ENCODE measurements around the gene CRACDL. TPM values are rescaled to one million over a fixed set of nuclear protein-coding genes. Genes with fewer than 3 reads are reported as not detected.

CRACDL gene
- total and polyA plus RNA-seq, 2 of the 13 experiments (the other 11 are each of a cell fraction or from before 2014, with no cell fraction given), result 0.15 to 0.26 TPM

DNA sequence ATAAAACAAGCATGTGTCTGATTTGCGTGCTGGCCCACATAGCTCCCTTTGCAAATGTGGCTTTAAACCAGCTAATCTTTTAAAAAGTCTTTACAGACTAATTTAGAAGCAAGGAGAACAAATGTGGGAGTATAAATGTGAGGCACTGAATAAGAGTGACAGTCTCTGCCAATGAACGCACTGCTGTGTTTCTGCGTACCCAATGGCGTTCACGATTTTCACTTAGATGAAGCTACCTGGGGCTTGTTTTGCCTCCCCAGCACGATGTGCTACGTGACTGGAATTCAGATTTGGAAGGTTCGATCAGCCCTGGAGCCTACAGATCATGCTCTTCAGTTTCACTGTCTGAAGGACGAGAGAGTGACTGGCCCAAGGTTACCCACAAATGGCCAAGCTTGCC lies 10.8 kb upstream of the CRACDL start:
- ChIA-PET CTCF (ENCODE audit: low intra/inter-chr PET ratio, low total read pairs) (no interaction called here), POLR2A (no interaction called here)
- DNase-seq (ENCODE audit: low spot score), result no peak
- Histone ChIP-seq H3K9ac (ENCODE audit: insufficient read depth, low read depth, low read length) (no peak overlapping the region), H3K4me3 (replicated peaks in 1 of 3; ENCODE audit: insufficient read depth in 1 of 3, low read depth in 2 of 3, low read length in 3 of 3) (no peak overlapping the region), H3K4me1 (ENCODE audit: insufficient read depth, low read length) (0 out of 2 replicates have a peak, but pooled peaks cover 4% of the 10 kb centered on the region), H3K4me2 (ENCODE audit: low read depth, low read length) (no peak overlapping the region), H3K9me3 (ENCODE audit: low read length) (no peaks in the 10 kb centered on the region), H3K36me3 (replicated peaks in 1 of 2; ENCODE audit: control insufficient read depth in 1 of 2, insufficient read depth in 2 of 2, low read length in 2 of 2) (no peaks in the 10 kb centered on the region), H3K79me2 (ENCODE audit: insufficient read depth, low read length) (no peaks in the 10 kb centered on the region), H4K20me1 (ENCODE audit: insufficient read depth, low read length) (no peaks in the 10 kb centered on the region), H2AFZ (ENCODE audit: low read length) (no peak overlapping the region), H3K27ac (ENCODE audit: extremely low read length, insufficient read depth, low read length) (no peak overlapping the region), H3K27me3 (ENCODE audit: control insufficient read depth in 1 of 2, insufficient read depth in 2 of 2, low read length in 2 of 2) (peaks cover 4 to 24% of the 10 kb centered on the region in 2 experiments; a peak in 3 of 5 replicates)
- 46% methylated on average over 9 of the region's 9 CpGs for WGBS (ENCODE audit: low lambda C conversion rate)
- BruUV-seq (replicated peaks), result no TSS peak
- in situ Hi-C loops (cut with HindIII; ENCODE audit: extremely low pct_ligation_motif_present, low pct_unique_long_range_greater_than_20kb), result no loop called here
- FAIRE-seq, result no peak
- intact Hi-C loops (cut with micrococcal nuclease; ENCODE audit: unreplicated experiment), result loop anchor here (5.0 to 10.0 kb wide), 2 partner anchors 118 to 1350 kb away; no protein-coding TSS in a partner anchor
- no peak for ATAC-seq
- TF ChIP-seq RBM39 (IDR thresholded peaks at IDR 0.05; ENCODE audit: low read depth, low read length, poor library complexity, severe bottlenecking) (no peak), ZNF7 (CRISPR knock-in tag; IDR thresholded peaks at IDR 0.05) (no peak), RAD51 (IDR thresholded peaks at IDR 0.05; ENCODE audit: borderline replicate concordance) (no peak), ATF1 (CRISPR knock-in tag; IDR thresholded peaks at IDR 0.05) (no peak), IRF2 (CRISPR knock-in tag; IDR thresholded peaks at IDR 0.05) (no peak), PCBP1 (IDR thresholded peaks at IDR 0.05; ENCODE audit: borderline replicate concordance, low read depth, low read length) (no peak), ZNF891 (CRISPR knock-in tag; IDR thresholded peaks at IDR 0.05) (no peak), ZFAT (CRISPR knock-in tag; conservative IDR thresholded peaks at IDR 0.05) (no peak)
- TF ChIP-seq, protein P1, sequence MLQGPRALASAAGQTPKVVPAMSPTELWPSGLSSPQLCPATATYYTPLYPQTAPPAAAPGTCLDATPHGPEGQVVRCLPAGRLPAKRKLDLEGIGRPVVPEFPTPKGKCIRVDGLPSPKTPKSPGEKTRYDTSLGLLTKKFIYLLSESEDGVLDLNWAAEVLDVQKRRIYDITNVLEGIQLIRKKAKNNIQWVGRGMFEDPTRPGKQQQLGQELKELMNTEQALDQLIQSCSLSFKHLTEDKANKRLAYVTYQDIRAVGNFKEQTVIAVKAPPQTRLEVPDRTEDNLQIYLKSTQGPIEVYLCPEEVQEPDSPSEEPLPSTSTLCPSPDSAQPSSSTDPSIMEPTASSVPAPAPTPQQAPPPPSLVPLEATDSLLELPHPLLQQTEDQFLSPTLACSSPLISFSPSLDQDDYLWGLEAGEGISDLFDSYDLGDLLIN (CRISPR knock-in tag; IDR thresholded peaks at IDR 0.05; ENCODE audit: borderline replicate concordance), result no peak
- TF ChIP-seq, protein P2, sequence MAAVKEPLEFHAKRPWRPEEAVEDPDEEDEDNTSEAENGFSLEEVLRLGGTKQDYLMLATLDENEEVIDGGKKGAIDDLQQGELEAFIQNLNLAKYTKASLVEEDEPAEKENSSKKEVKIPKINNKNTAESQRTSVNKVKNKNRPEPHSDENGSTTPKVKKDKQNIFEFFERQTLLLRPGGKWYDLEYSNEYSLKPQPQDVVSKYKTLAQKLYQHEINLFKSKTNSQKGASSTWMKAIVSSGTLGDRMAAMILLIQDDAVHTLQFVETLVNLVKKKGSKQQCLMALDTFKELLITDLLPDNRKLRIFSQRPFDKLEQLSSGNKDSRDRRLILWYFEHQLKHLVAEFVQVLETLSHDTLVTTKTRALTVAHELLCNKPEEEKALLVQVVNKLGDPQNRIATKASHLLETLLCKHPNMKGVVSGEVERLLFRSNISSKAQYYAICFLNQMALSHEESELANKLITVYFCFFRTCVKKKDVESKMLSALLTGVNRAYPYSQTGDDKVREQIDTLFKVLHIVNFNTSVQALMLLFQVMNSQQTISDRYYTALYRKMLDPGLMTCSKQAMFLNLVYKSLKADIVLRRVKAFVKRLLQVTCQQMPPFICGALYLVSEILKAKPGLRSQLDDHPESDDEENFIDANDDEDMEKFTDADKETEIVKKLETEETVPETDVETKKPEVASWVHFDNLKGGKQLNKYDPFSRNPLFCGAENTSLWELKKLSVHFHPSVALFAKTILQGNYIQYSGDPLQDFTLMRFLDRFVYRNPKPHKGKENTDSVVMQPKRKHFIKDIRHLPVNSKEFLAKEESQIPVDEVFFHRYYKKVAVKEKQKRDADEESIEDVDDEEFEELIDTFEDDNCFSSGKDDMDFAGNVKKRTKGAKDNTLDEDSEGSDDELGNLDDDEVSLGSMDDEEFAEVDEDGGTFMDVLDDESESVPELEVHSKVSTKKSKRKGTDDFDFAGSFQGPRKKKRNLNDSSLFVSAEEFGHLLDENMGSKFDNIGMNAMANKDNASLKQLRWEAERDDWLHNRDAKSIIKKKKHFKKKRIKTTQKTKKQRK (IDR thresholded peaks at IDR 0.05; ENCODE audit: low read length), result no peak
